HG03108 (cell line): Measurements from ENCODE around the gene C8B.

Experiments used
- ATAC-seq: cut with Tn5 transposase; IDR thresholded peaks from one replicate; pipeline ENCODE4 v1.9.1; 2021; ENCODE audit warnings: moderate library complexity; ENCODE audit not compliant: unreplicated experiment

The C8B gene

DNA sequence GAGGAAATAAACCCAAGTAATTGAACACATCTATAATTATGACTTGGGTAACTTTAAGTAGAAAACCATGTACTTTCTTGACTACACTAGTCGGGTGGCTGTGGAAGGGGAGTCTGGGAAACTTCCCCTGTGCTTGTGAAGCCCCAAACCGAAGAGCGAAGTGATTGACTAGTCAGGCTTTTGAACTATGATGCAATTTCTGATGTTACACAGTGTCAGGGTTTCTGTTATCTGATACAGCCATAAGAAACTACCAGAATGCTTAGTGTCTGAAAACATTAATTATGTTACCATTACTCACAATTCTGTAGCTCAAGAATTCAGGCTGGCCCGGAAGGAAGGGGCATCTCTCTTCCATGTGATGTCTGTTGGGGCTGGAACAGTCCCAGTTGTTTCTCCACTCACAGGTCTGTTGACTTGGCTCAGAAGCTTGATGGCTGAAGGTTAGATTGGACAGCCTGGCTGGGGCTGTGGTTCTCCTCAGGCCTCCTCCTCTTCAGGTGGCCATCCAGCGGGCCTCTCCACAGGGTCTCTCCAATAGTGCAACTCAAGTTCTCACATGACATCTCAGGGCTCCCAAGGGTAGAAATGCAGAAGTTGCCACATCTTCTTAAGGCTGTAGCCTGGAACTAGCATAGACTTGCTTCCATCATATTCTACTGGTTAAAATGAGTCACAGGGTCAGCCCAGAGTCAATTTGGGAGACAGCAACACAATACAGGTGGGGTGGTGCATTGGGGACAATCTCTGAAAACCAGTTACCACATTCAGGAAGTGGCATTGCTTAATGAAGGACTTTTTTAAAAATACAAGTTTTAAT is 8.3 kb upstream of the C8B start:
- no peak for ATAC-seq

DNA sequence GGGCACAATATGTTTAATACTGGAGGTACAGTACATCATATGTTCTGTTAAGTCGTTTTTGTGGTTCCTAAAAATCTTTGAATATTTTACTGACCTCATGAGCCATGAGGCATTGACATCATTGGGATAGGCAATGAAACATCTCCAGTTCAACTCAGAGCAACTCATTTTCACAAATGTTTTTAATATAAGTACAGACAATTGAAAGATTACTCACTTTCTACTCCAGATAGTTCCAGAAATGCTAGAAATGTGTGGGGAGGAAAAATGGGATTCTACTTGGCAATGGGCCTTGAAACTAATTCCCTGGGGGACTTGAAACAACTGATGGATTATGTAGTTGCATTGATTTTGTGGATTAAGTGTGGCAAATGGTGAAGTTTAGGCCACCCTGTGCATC is 7.2 kb upstream of the C8B start:
- no peak for ATAC-seq

DNA sequence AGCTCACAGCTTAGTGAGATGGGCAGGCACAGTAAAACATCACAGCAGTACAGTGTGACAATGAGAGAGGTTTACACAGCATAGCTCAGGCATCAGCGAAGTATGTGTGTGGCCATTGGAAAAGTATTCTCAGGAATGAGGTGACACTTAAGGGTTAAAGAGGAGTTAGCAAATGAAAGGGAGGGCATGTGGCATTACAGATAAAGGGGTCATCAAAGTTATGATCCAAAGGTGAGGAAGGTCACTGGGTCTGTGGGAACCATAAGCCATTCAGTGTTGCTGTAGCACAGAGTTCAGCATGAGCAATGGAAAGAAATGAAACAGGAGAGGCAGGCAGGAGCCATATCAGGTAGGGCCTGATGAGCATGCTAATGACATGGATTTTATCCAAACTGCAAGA is 4.5 kb upstream of the C8B start:
- no peak for ATAC-seq

DNA sequence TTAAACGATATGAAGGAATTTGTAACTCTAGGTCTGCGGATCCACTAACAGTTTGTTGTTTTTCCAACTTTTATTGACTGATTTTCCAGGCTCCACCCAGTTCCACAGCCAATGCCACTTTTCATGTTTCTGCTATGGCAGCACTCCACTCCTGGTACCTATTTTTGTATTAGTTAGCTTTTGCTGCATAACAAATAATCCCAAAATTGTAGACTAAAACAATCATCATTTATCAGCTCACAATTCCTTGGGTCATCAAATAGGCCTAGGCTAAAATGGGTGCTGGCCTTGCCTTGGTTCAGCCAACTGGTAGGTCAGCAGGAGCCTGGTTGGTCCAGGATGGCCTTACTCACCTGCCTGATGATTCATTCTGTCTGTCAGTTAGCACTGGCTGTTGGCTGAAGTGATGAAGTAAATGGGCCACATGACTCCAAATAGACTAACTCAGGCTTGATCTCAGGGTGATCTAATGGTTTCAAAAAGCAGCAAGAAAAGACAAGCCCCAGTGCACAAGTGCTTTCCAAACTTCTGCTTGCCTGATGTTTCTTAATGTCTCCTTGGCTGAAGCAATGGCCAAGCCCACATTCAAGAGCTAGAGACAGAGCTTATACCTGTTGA is 3.2 kb upstream of the C8B start:
- ATAC-seq: no peak

DNA sequence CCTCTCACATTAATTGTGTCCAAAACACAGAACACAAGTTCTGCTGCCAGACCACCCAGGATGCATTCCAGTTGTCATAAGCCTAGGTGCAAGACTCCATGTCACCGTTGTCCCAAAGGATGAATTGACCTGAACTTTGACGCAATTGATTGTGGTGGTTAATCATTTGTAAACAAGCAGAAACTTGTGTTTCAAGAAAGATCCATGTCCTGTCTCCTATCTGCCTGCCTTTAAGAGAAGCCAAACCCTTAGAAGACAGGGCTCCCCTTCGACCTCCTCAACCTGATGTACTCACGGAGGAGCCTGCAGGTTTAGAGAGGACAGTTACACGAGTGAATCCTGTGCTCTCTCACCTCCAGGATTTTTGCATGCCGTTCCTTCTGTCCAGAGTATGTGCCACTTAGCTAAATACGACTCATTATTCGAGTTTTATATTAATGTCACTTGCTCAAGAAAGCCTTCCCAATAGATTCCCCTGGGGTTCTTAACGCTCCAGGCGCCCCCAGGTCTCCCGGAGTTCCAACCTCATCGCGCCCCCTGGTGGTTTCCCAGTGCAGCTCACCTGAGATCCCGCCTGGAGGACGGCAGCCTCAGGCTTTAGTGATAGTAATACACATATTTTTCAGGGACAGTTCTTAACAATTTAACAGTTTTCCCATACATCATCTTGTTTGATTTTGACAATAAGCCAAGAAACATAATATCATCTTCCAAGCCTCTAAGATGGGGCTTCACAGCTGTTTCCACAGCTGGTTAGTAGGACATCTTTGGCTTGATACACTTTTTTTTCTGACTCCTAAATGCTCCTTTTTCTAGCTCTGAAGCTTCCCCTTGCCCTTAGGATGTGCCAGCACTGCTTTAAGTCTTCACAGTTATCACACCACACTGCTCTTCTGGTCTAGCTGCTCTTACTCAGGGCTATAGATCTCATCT is 2.4 kb upstream of the C8B start:
- ATAC-seq: no peak

DNA sequence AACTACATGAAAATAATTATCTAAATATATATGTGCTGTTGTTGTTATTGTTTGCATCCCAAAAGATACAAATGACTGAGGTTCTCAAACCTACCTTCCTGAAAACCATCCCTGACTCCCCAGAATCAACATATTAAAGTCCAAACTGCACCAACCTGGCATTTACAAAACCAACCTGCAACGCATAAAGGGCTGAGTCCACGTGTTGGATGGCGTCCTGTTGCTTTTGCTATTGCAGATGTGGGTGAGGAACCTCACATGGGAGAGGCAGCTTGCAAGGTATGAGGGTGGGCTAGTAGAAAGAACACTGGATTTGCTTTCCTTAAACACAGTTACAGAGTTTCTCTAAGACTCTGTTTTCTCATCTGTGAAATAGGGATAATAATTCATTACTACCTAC is 1.5 kb upstream of the C8B start:
- no peak for ATAC-seq

DNA sequence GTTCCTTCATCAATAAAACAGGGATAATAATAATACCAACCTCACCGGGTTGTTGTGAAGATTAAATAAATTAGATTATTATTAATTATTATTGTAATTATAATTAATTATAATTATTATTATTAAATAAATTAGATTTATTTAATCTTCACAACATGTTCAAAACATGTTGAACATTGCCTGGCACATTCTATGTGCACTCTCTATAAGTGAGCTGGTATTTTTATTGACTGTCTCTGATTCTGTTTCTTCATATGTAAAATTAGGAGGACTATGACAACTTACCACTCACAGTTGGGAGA is 834 bp upstream of the C8B start:
- ATAC-seq: no peak

DNA sequence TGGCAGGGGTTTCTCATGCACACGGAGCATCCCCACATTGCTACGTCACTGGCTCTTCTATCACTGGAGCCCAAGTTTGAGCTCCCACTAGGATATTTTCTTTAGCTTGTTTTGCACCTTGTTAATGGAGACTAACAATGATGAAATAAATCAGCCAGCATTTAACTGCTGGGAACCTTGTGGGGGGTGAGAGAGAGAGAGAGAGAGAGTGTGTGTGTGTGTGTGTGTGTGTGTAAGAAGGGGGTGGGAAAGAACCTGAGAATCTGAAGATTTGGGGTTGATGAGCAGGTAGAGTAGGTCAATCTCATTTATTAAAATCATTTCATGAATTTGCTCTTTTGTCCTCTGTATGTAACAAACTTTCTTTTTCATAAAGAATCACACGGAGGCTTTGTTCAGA is 624 bp downstream of the C8B start:
- ATAC-seq: no peak

DNA sequence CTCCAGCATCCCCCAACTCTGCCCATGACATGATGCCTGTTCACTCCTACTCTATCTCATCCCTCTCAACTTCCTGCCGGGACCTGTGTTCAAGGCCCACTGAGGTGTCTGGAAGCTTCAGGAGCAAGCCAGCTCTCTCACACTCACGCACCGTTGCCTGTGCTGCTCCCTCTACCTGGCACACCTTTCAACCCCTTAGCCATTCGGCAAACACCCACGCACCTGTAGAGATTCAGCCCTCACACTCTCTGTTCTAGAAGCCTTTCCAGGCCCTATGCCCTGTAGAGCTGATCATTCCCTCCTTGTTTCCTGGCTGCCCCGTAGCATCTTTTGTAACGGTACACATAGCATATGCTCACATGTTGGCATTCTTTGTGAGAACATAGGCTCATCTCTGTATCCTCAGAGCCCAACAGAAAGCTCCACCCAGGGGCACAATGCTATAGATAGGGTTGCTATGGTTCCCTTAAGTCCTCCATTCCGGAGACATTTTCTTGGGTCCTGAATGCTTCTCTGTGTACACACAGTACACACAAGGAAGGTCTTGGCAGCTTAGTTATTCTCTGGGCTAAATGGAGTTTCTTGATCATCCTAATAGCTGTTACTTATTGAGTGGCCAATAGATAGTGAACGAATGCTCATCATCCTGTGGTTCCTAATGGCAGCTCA is 1.3 kb downstream of the C8B start:
- no peak for ATAC-seq

DNA sequence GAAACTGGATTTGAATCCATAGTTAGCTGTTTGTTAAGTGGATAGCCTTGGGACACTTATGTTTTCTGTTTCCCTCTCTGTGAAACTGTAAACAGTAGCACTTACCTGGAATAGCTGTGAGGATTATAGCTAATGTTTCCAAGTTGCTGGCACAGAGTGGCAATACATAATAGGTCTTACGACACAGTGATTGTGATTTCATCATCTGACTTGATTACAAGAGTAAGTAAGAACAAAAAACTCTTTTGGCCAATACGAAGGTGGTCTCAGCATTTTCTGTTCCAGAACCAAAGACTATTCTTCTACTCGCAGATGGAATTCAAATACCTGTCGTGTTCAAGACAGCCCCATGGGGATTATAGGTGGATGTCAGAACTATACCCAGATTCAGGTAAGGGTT is 2.1 kb downstream of the C8B start:
- no peak for ATAC-seq

DNA sequence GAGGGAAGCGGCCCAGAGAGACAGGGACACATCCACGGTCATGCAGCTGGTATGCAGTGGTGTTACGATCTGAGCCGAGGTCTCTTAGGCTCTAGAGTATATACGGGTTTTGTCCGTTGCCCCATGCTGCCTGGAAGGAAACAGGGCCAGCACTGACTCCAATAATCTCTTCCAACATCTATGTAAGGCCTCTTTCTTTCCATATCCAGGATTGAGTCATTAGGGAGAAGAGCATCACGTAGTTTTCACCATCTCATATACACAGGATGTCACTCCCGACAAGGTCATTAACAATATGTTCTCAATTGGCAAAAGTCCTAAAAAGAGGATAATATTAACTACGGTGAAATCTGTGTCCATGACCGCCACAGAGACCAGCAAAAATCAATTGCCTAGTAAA is 4.4 kb downstream of the C8B start:
- no peak for ATAC-seq

DNA sequence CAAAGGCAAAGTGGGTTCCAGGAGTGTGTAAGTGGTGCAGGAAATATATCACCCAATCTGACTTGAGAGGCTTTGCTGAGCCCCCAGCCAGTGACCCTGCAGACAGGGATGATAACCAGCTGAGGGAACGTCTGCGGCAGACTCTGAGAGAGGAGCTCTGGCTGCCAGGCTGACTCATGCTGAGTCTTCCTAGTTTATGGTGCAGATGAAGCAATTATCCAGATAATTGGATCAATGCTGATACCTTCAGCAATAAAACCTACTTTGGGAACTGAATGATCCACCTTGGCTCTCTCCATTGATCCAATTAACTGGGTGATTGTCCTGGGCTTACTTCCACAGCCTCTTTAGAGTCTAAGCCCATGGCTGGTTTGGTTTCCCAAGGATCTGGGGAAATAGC is 7.3 kb downstream of the C8B start:
- ATAC-seq: no peak

DNA sequence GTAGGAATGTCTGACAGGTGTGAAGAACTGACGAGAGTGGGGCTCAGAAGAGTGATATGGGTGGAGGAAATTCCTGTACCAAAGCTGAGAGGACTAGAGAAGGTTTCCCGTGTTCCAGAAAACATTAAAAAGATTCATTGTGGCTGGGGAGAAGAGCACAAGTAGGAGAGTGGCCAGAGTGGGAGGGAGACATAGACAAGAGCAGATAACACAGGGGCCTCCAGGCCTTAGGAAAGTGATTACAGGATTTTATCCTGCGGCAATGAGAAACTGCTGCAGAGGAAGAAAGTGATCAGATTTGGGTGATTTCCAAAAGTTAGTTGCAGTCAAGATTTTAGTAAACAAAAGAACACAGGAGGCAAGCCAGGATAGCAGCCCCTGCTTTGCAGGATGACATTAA is 7.9 kb downstream of the C8B start:
- ATAC-seq: no peak

DNA sequence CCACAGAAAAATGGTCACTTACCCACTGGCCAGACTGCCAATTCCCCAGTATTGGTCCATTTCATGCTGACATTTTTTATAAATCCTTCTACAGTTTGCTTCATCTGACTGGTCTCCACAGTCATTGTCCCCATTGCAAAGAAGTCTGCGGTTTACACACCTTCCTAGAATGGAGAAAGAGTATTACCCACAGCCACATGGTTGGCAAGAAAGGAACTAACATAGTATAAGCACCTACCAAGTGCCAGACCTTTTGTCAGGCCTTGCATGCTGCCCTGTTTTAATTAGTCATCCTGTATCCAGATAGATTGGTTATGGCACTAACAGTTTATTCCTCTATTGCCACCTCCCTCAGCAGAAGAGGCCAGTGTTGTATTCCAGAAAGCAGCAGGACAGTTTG is 11.2 kb downstream of the C8B start:
- ATAC-seq: no peak

DNA sequence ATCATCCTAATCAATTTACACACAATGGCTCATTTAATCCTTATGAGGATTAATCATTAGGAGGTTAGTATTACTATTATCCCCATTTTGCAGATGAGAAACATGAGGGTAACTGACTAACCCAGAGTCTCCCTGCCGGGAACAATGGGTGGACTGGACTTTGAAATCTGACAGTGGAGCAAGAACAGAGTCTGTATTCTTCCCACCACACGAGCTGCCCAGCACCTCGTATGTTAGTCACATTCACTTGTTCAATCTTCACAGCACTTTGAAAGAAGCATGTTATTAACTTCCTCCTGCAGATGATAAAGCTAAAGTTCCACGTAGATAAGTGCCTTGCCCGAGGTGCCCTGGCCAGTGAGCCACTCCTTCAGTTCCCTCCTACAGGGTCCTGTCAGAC is 12.4 kb downstream of the C8B start:
- no peak for ATAC-seq

DNA sequence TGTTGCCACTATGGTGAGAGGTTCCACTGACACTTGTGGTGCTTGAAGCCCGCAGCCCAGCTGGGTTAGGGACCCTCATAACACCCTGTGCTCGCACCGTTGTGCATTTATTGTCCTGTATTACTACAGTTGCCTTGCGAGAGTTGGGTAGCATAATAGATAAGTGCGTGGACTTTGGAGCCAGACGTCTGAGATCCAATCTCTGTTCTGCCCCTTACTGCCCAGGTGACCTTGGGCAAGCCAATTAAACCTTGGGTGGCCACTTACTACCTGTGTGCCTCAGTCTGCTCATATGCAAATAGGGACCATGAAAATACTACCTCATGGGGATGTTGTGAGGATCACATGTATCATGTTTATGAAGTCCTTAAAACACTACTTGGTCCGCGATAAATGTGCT is 13.3 kb downstream of the C8B start:
- ATAC-seq: no peak

DNA sequence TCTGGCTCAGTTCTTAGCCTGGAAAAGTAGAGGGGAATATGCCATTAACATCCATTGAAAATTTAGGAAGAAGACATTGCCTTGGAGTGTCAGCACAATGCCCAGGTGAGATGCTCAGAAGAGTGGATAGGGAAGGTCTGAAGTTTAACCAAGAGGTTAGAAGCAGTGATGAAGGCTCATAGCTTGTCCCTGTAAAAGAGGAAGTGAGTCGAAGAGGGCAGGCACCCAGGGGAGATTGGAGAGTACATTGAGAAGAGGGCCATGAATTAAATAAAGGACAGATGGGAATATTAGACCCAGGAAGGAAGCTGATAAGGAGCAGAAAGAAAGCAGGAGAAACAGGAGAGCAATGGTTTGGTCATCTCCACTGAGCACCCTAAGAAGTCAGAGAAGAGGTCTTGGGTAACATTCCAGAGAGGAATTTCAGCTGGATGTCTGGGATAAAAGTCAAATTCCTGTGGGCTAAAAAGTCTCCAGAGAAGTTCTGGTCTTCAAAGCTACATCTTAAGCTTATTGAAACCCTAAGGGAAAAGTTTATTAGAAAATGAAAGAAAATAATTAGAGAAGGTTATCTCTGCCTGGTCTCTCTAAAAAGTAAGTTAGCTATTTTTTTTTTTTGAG is 17.3 kb downstream of the C8B start:
- no peak for ATAC-seq

DNA sequence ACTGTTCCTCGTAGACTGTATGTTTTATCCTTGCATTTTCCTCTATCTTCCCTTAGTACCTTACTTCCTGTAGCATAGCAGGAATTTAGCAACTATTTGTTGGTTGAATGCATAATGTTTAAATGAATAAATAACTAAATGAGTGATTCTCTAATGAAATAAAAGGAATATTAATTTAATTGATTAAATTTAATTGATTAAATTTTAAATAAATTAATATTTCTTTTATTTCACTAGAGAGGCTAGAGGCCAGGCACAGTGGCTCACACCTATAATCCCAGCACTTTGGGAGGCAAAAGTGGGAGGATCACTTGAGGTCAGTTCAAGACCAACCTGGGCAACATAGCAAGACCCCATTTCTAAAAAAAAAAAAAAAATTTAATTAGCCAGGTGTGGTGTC is 25.8 kb downstream of the C8B start:
- ATAC-seq: no peak

DNA sequence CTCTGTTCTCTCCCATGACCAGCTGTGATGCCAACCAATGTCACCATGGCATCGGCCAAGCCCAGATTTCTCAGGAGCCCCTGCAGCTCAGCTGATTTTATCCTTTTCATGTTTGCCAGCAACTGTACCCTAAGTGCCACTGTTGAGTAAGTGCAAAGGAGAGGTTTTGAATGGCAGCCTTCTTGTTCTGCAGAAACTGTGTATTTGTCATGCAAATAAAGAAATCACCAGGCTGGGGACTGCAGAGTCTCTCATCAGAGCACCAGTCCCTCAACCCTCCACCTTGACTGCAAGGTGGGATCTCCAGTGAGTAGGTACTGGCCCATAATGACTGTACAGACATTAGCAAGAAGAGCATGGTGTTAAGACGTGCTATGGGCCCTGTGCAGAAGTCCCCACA is 26.6 kb downstream of the C8B start:
- ATAC-seq: no peak

DNA sequence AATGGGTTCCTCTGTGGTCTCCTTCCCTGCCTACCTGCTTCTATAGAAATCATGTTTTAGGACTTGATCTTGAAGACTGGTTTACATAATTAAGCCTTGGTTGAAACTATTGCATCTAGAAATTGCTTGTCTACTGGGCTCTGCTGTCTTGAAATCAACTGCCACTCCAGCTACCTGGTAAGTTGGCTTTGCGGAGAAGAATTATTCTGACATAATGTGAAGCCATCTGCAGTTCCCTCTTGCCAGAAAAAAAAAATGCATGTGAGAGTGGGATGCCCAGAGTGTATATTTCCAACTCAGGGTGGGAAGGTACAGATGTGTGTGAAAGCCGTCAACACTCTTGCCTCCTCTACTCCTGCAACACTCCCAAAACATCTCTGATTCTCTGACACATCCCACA is 27.2 kb downstream of the C8B start:
- no peak for ATAC-seq

DNA sequence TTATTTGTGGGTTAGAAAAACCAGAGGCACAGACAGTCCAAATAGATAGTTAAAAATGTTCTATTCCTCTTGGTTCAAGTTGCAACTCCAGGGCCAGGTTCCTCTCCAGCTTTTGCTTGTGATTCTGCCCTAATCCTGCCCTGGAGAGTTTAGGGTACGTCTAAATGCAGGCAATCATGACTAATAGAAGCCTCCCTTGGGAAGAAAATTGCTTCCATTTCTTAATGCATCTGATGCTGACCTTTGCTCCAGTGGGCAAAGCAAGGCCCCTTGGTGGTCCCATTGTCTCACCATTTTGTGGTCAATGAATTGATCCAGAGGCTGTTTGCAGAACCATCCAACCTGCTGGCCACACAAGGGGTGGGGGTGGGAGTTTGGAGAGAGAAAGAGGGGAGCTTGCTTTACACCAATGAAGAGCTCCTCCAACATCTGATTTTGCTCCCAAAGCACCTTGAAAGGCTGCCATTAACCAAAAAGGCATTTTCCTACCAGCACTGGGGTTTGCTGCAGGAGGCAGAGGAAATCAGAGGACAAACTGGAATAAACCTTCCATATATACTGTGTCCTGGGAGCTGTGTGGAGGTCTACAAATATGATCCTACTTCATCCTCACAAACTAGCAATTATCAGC is 31.3 kb downstream of the C8B start:
- no peak for ATAC-seq
